HCT116 (cell line): ENCODE results near the gene PHB1. TPM values are rescaled to one million over a fixed set of nuclear protein-coding genes. Genes with fewer than 3 reads are reported as not detected.
"Not testable (repeated sequence)": the region's sequence is repeated elsewhere in the genome, so short reads cannot be mapped to it uniquely, and the experiment has no call there.

Source experiments
- ATAC-seq: fragments of 200-7000 bp; cut with Tn5 transposase; 2 replicates; pipeline ENCODE4 v1.9.1; 2020; ENCODE audit warnings: mild to moderate bottlenecking, moderate library complexity
- BruUV-seq: library from RNA; stranded (reverse); fragments of 400-500 nt; replicated peaks from 2 replicates; lab custom pipeline; 2021; lab: Mats Ljungman, UMichigan
- CTCF ChIA-PET: fragments of 300-600 bp; sonication (Branson Sonifier 250); formaldehyde crosslinking; loops from one replicate; lab custom pipeline; 2021; ENCODE audit warnings: antibody characterized with exemption; lab: Charles Lee
- POLR2A ChIA-PET: fragments of 300-600, 350-600 bp; sonication (Branson Sonifier 250); formaldehyde crosslinking; loops from one replicate; lab custom pipeline; 2021; ENCODE audit warnings: antibody characterized with exemption; lab: Charles Lee
- RAD21 ChIA-PET, 2 experiments: fragments of 300-600 bp; sonication (Branson Sonifier 250); formaldehyde crosslinking; loops; one replicate each; lab custom pipeline; 2023; ENCODE audit warnings: low total read pairs in 2 of 2; ENCODE audit not compliant: uncharacterized antibody in 2 of 2, unreplicated experiment in 2 of 2, low non-redundant PET in 1 of 2; lab: Charles Lee
- DNase-seq: peaks from one replicate; pipeline ENCODE4 v3.0.0-alpha.2; 2010; ENCODE audit warnings: low read depth, low spot score
- H2AFZ ChIP-seq: fragments of 200-600 bp; shearing (Covaris generic), sonication (generic); 2 replicates; pipeline ENCODE4 v1.6.1; 2017; ENCODE audit warnings: low read depth, mixed run types, mixed read lengths, antibody characterized with exemption, low read length; ENCODE audit not compliant: poor library complexity, severe bottlenecking
- H3K27ac ChIP-seq: 2 replicates; pipeline ENCODE4 v1.5.1; 2012; ENCODE audit warnings: low read depth, low read length
- H3K27me3 ChIP-seq: fragments of 200-600 bp; sonication (generic); 2 replicates; pipeline ENCODE4 v1.6.1; 2016; ENCODE audit warnings: mixed run types, low read length, mixed read lengths; ENCODE audit not compliant: insufficient read depth
- H3K36me3 ChIP-seq, 2 experiments: fragments of 200-500 bp in 1 of 2; fragments of 200-600 bp in 1 of 2; sonication (Bioruptor generic) in 1 of 2; sonication (generic) in 1 of 2; 2 replicates each; pipeline versions ENCODE4 v1.5.1 to v1.6.1; 2014 to 2016; ENCODE audit warnings: low read length in 2 of 2, inconsistent platforms in 1 of 2, mixed read lengths in 1 of 2, mixed run types in 1 of 2; ENCODE audit not compliant: insufficient read depth in 2 of 2, control insufficient read depth in 1 of 2
- H3K4me1 ChIP-seq, 2 experiments: fragments of 200-600 bp in 1 of 2; sonication (generic) in 1 of 2; 2 replicates each; pipeline versions ENCODE4 v1.5.1 to v1.6.1; 2012 to 2017; ENCODE audit warnings: low read length in 2 of 2, inconsistent platforms in 1 of 2, mild to moderate bottlenecking in 1 of 2, mixed read lengths in 1 of 2, mixed run types in 1 of 2, moderate library complexity in 1 of 2; ENCODE audit not compliant: insufficient read depth in 2 of 2, control insufficient read depth in 1 of 2
- H3K4me2 ChIP-seq: fragments of 200-600 bp; sonication (generic); 2 replicates; pipeline ENCODE4 v1.6.1; 2017; ENCODE audit warnings: mixed run types, low read length, mixed read lengths
- H3K4me3 ChIP-seq, 2 experiments: fragments of 200-600 bp in 1 of 2; sonication (generic) in 1 of 2; replicated peaks in 1 of 2; 2 replicates each; pipeline ENCODE4 v1.5.1; 2011 to 2016; ENCODE audit warnings: low read length in 2 of 2, control low read depth in 1 of 2, low read depth in 1 of 2, mild to moderate bottlenecking in 1 of 2, mixed read lengths in 1 of 2, mixed run types in 1 of 2
- H3K79me2 ChIP-seq: fragments of 200-600 bp; sonication (generic); 2 replicates; pipeline ENCODE4 v1.6.1; 2017; ENCODE audit warnings: mild to moderate bottlenecking, mixed run types, low read length, moderate library complexity, mixed read lengths; ENCODE audit not compliant: insufficient read depth
- H3K9ac ChIP-seq: fragments of 200-600 bp; sonication (generic); 2 replicates; pipeline ENCODE4 v1.6.1; 2016; ENCODE audit warnings: low read length, mixed read lengths
- H3K9me2 ChIP-seq: fragments of 200-600 bp; sonication (generic), shearing (Covaris generic); 2 replicates; pipeline ENCODE4 v1.6.1; 2017; ENCODE audit warnings: mixed run types, mild to moderate bottlenecking, moderate library complexity; ENCODE audit not compliant: insufficient read depth
- H3K9me3 ChIP-seq, 2 experiments: fragments of 200-500 bp in 1 of 2; fragments of 200-600 bp in 1 of 2; sonication (Bioruptor generic) in 1 of 2; sonication (generic) in 1 of 2; 2 replicates each; pipeline ENCODE4 v1.6.1; 2014 to 2017; ENCODE audit warnings: low read length in 2 of 2, mixed read lengths in 2 of 2, inconsistent platforms in 1 of 2, low read depth in 1 of 2, mild to moderate bottlenecking in 1 of 2, mixed run types in 1 of 2, moderate library complexity in 1 of 2; ENCODE audit not compliant: control insufficient read depth in 1 of 2, insufficient read depth in 1 of 2
- H4K20me1 ChIP-seq: fragments of 200-600 bp; sonication (generic), shearing (Covaris generic); 2 replicates; pipeline ENCODE4 v1.6.1; 2017; ENCODE audit warnings: mixed run types, mild to moderate bottlenecking, moderate library complexity; ENCODE audit not compliant: insufficient read depth
- CTCF ChIP-seq, 3 experiments: fragments of 200-600 bp in 1 of 3; sonication (generic) in 1 of 3; IDR thresholded peaks in 2 of 3; conservative IDR thresholded peaks in 1 of 3; 2 replicates each; pipeline ENCODE4 v1.5.1; 2012 to 2017; ENCODE audit warnings: low read depth in 2 of 3, low read length in 2 of 3, antibody characterized with exemption in 1 of 3, borderline replicate concordance in 1 of 3, control low read depth in 1 of 3, mild to moderate bottlenecking in 1 of 3, mixed read lengths in 1 of 3, mixed run types in 1 of 3, moderate library complexity in 1 of 3; ENCODE audit not compliant: insufficient read depth in 1 of 3
- POLR2AphosphoS5 ChIP-seq: IDR thresholded peaks from 2 replicates; pipeline ENCODE4 v1.6.1; 2011; ENCODE audit warnings: mild to moderate bottlenecking, low read depth, low read length, moderate library complexity
- intact Hi-C: fragments of 100-400 bp; cut with micrococcal nuclease; formaldehyde crosslinking; loops from 2 replicates; pipeline ENCODE4 v1.10.0; 2022
- total RNA-seq: library from RNA; stranded (reverse); gene quantifications from one replicate; pipeline ENCODE4 v1.2.1, GENCODE V29; 2021; ENCODE audit not compliant: unreplicated experiment

Gene PHB1
- total RNA-seq, 1 experiment from 2014 or later: 534 TPM

GRCh38 chr17:49365667-49366066 is 49.0 kb downstream of the PHB1 start:
- no peak overlapping the region for H3K4me3 ChIP-seq
- H3K36me3 ChIP-seq: no peaks in the 10 kb centered on the region
- H3K4me1 ChIP-seq: peaks cover 11 to 15% of the 10 kb centered on the region in 2 experiments
- intact Hi-C loops: no loop called here
- H3K9ac ChIP-seq: no peak overlapping the region
- H3K9me2 ChIP-seq: no peaks in the 10 kb centered on the region
- ChIA-PET RAD21 (interaction anchor here (0.6 to 0.8 kb wide), 3 partner anchors 30 to 125 kb away, joined by 3 to 6 read pairs (median 3); no protein-coding TSS in a partner anchor), CTCF (interaction anchor here (0.6 to 1.4 kb wide), 4 partner anchors 14 to 96 kb away, joined by 3 to 4 read pairs (median 3); no protein-coding TSS in a partner anchor), POLR2A (interaction anchor here (0.7 kb wide), 1 partner anchor 162 kb away, joined by 4 read pairs; no protein-coding TSS in a partner anchor)
- BruUV-seq: no TSS peak
- H3K4me2 ChIP-seq: no peak overlapping the region
- no peaks in the 10 kb centered on the region for H3K9me3 ChIP-seq
- TF ChIP-seq CTCF (IDR thresholded peaks at IDR 0.05 in 2 of 3, conservative IDR thresholded peaks at IDR 0.05 in 1 of 3; ENCODE audit: borderline replicate concordance in 1 of 3, insufficient read depth in 1 of 3, low read depth in 2 of 3, low read length in 2 of 3) (peak; percentile 26 to 56 (median 45); a peak in 5 of 6 replicates), POLR2AphosphoS5 (no peak)
- H3K27me3 ChIP-seq: no peaks in the 10 kb centered on the region
- no peak overlapping the region for H2AFZ ChIP-seq
- peaks cover 9% of the 10 kb centered on the region for H3K79me2 ChIP-seq
- no peaks in the 10 kb centered on the region for H4K20me1 ChIP-seq
- ATAC-seq (peak; percentile 26), DNase-seq (peak; percentile 65)
- no peak overlapping the region for H3K27ac ChIP-seq

GRCh38 chr17:49365126-49365525 is 49.6 kb downstream of the PHB1 start:
- peaks cover 14% of the 10 kb centered on the region for H3K79me2 ChIP-seq
- H3K9ac ChIP-seq, ATAC-seq, DNase-seq, H3K4me2 ChIP-seq, H2AFZ ChIP-seq, POLR2A ChIA-PET, H3K4me3 ChIP-seq, H3K27ac ChIP-seq, H3K36me3 ChIP-seq, H3K9me2 ChIP-seq, H3K9me3 ChIP-seq, H4K20me1 ChIP-seq, RAD21 ChIA-PET, H3K27me3 ChIP-seq, BruUV-seq, intact Hi-C loops: not testable (repeated sequence)
- CTCF ChIA-PET: interaction anchor here (1.4 kb wide), 1 partner anchor 24 kb away, joined by 3 read pairs; no protein-coding TSS in a partner anchor
- peaks cover 16 to 21% of the 10 kb centered on the region in 2 experiments for H3K4me1 ChIP-seq
